C4-2B (cell line): Measurements from ENCODE around the gene SYNDIG1.

Experiments used
- ZFX ChIP-seq: fragments of 450-650 bp; IDR thresholded peaks from 2 replicates; pipeline ENCODE4 v1.6.1; 2017
- TF ChIP-seq, protein P1 (sequence below): fragments of 450-650 bp; conservative IDR thresholded peaks from 2 replicates; pipeline ENCODE4 v1.5.1; 2017; ENCODE audit warnings: mild to moderate bottlenecking

DNA sequence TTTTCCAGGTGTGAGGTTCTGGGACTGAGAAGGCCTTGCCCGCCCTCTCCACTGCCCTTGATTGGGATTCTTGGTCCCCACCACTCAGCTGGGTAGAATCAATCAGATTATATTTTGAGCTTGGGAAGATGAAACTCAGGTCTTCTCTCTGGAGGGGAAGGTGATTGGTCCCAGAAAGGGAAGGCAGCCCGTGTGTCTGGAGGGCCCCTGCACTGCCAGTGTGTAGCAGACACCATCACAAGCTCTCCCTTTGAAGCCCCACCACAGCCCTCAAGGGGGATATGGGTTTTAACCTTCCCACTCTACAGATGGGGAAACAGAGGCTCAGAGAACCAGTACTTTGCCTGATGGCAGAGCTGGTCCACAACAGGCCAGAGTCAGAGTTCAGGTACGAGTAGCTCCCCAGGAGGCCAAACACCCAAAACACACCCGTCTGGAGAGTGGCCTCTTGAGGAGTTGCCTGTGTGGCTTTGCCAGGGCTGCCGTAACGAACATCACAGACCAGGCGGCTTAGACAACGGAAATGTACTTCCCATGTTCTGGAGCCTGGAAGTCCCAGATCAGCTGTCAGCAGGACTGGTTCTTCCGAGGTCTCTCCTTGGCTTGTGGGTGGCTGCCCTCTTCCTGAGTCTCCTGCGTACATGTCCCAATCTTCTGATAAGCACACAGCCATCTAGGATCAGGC lies 205.6 kb downstream of the SYNDIG1 start:
- TF ChIP-seq, protein P1, sequence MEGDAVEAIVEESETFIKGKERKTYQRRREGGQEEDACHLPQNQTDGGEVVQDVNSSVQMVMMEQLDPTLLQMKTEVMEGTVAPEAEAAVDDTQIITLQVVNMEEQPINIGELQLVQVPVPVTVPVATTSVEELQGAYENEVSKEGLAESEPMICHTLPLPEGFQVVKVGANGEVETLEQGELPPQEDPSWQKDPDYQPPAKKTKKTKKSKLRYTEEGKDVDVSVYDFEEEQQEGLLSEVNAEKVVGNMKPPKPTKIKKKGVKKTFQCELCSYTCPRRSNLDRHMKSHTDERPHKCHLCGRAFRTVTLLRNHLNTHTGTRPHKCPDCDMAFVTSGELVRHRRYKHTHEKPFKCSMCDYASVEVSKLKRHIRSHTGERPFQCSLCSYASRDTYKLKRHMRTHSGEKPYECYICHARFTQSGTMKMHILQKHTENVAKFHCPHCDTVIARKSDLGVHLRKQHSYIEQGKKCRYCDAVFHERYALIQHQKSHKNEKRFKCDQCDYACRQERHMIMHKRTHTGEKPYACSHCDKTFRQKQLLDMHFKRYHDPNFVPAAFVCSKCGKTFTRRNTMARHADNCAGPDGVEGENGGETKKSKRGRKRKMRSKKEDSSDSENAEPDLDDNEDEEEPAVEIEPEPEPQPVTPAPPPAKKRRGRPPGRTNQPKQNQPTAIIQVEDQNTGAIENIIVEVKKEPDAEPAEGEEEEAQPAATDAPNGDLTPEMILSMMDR: no peak
- TF ChIP-seq ZFX: no peak
